MM.1S (cell line): ENCODE measurements around the gene RFX2.
"Not testable (repeated sequence)": the region's sequence is repeated elsewhere in the genome, so short reads cannot be mapped to it uniquely, and the experiment has no call there.

Source experiments
- DNase-seq: peaks from one replicate; pipeline ENCODE4 v3.0.0-alpha.2; 2015
- H2AFZ ChIP-seq: fragments of 300-600 bp; sonication (generic); 2 replicates; pipeline ENCODE4 v1.6.0; 2016; ENCODE audit warnings: antibody characterized with exemption, low read length
- H3F3A ChIP-seq: fragments of 300-600 bp; sonication (generic); 2 replicates; pipeline ENCODE4 v1.6.1; 2016; ENCODE audit warnings: mild to moderate bottlenecking, antibody characterized with exemption, low read length, moderate library complexity, mixed read lengths; ENCODE audit not compliant: insufficient read depth
- H3K27ac ChIP-seq: fragments of 300-600 bp; sonication (generic); 2 replicates; pipeline ENCODE4 v1.5.1; 2016; ENCODE audit warnings: mild to moderate bottlenecking, low read length
- H3K27me3 ChIP-seq: fragments of 300-600 bp; sonication (generic); replicated peaks from 2 replicates; pipeline ENCODE4 v1.6.0; 2016; ENCODE audit warnings: low read length; ENCODE audit not compliant: insufficient read depth
- H3K36me3 ChIP-seq: fragments of 300-600 bp; sonication (generic); replicated peaks from 2 replicates; pipeline ENCODE4 v1.6.1; 2016; ENCODE audit warnings: mild to moderate bottlenecking, low read length, mixed read lengths; ENCODE audit not compliant: insufficient read depth
- H3K4me1 ChIP-seq: fragments of 300-600 bp; sonication (generic); 2 replicates; pipeline ENCODE4 v1.6.1; 2016; ENCODE audit warnings: low read length, mixed read lengths
- H3K4me2 ChIP-seq: fragments of 300-600 bp; sonication (generic); 2 replicates; pipeline ENCODE4 v1.6.0; 2016; ENCODE audit warnings: low read depth, low read length
- H3K4me3 ChIP-seq: fragments of 300-600 bp; sonication (generic); 2 replicates; pipeline ENCODE4 v1.5.1; 2016; ENCODE audit warnings: low read length, mixed read lengths
- H3K79me2 ChIP-seq: fragments of 300-600 bp; sonication (generic); 2 replicates; pipeline ENCODE4 v1.6.1; 2016; ENCODE audit warnings: mixed run types, low read length, mixed read lengths
- H3K9ac ChIP-seq: fragments of 300-600 bp; sonication (generic); 2 replicates; pipeline ENCODE4 v1.6.1; 2016; ENCODE audit warnings: low read length, mixed read lengths
- H3K9me2 ChIP-seq: fragments of 300-600 bp; sonication (generic); replicated peaks from 2 replicates; pipeline ENCODE4 v1.6.1; 2016; ENCODE audit warnings: mild to moderate bottlenecking, low read length, mixed read lengths; ENCODE audit not compliant: insufficient read depth
- H3K9me3 ChIP-seq: fragments of 300-600 bp; sonication (generic); replicated peaks from 2 replicates; pipeline ENCODE4 v1.6.1; 2016; ENCODE audit warnings: mild to moderate bottlenecking, low read length, mixed read lengths; ENCODE audit not compliant: insufficient read depth
- H4K20me1 ChIP-seq: fragments of 300-600 bp; sonication (generic); 2 replicates; pipeline ENCODE4 v1.6.1; 2016; ENCODE audit warnings: mild to moderate bottlenecking, low read length, moderate library complexity, mixed read lengths; ENCODE audit not compliant: insufficient read depth
- CTCF ChIP-seq: fragments of 300-600 bp; sonication (generic); IDR thresholded peaks from 2 replicates; pipeline ENCODE4 v1.5.1; 2016; ENCODE audit warnings: antibody characterized with exemption, low read length, mixed read lengths
- EZH2 ChIP-seq: fragments of 300-600 bp; sonication (generic); optimal IDR thresholded peaks from 2 replicates; pipeline ENCODE3; 2017; ENCODE audit warnings: low read depth, mild to moderate bottlenecking, antibody characterized with exemption, low read length, mixed read lengths
- EZH2phosphoT487 ChIP-seq: fragments of 300-600 bp; sonication (generic); IDR thresholded peaks from 2 replicates; pipeline ENCODE4 v1.6.1; 2018; ENCODE audit warnings: antibody characterized with exemption, low read length

The RFX2 gene

GRCh38 chr19:5961969-5962945 lies 148.0 kb downstream of the RFX2 start:
- peaks cover 78% of the 10 kb centered on the region for H4K20me1 ChIP-seq
- H3K4me3 ChIP-seq, result no peak overlapping the region
- H3F3A ChIP-seq, result no peaks in the 10 kb centered on the region
- peaks cover 2% of the 10 kb centered on the region; the same call in 1 of the 2 replicates for H3K4me1 ChIP-seq
- 0 out of 2 replicates have a peak, but pooled peaks cover 7% of the 10 kb centered on the region for H3K36me3 ChIP-seq
- no peak overlapping the region for H2AFZ ChIP-seq
- H3K79me2 ChIP-seq, result peaks cover 99% of the 10 kb centered on the region
- DNase-seq, result no peak
- H3K4me2 ChIP-seq, result no peak overlapping the region
- TF ChIP-seq EZH2 (no peak), EZH2phosphoT487 (no peak), CTCF (no peak)
- no peaks in the 10 kb centered on the region for H3K9me3 ChIP-seq
- H3K27me3 ChIP-seq, result no peaks in the 10 kb centered on the region
- no peaks in the 10 kb centered on the region for H3K9me2 ChIP-seq
- H3K9ac ChIP-seq, result no peak overlapping the region
- no peak overlapping the region for H3K27ac ChIP-seq

GRCh38 chr19:5961641-5961968 lies 148.7 kb downstream of the RFX2 start:
- H2AFZ ChIP-seq, H3K4me3 ChIP-seq, H3K9ac ChIP-seq, H3K9me2 ChIP-seq, DNase-seq, H3K36me3 ChIP-seq, H3K4me2 ChIP-seq, H3F3A ChIP-seq, H3K9me3 ChIP-seq, H3K27me3 ChIP-seq, H3K4me1 ChIP-seq, H3K27ac ChIP-seq: not testable (repeated sequence)
- H3K79me2 ChIP-seq, result peaks cover 99% of the 10 kb centered on the region
- H4K20me1 ChIP-seq, result peaks cover 77% of the 10 kb centered on the region

- H3K9ac ChIP-seq, result no peak overlapping the region
- H3K27me3 ChIP-seq, result no peaks in the 10 kb centered on the region
- H3K27ac ChIP-seq, result no peak overlapping the region
- TF ChIP-seq EZH2 (no peak), EZH2phosphoT487 (no peak), CTCF (no peak)
- DNase-seq, result no peak
- peaks cover 99% of the 10 kb centered on the region for H3K79me2 ChIP-seq
- H3K9me2 ChIP-seq, result no peaks in the 10 kb centered on the region
- H3K4me1 ChIP-seq, result no peaks in the 10 kb centered on the region
- no peaks in the 10 kb centered on the region for H3F3A ChIP-seq
- H3K9me3 ChIP-seq, result no peaks in the 10 kb centered on the region
- peaks cover 68% of the 10 kb centered on the region for H4K20me1 ChIP-seq
- 0 out of 2 replicates have a peak, but pooled peaks cover 7% of the 10 kb centered on the region for H3K36me3 ChIP-seq
- no peak overlapping the region for H3K4me2 ChIP-seq
- H3K4me3 ChIP-seq, result no peak overlapping the region
- no peak overlapping the region for H2AFZ ChIP-seq
Measured at GRCh38 chr19:5960005-5961001, 150.0 kb downstream of the RFX2 start.
